ENCODE data around the gene GPR50. TPM values are rescaled to one million over a fixed set of nuclear protein-coding genes. Genes with fewer than 3 reads are reported as not detected.

GPR50 gene
- not detected for total RNA-seq

DNA sequence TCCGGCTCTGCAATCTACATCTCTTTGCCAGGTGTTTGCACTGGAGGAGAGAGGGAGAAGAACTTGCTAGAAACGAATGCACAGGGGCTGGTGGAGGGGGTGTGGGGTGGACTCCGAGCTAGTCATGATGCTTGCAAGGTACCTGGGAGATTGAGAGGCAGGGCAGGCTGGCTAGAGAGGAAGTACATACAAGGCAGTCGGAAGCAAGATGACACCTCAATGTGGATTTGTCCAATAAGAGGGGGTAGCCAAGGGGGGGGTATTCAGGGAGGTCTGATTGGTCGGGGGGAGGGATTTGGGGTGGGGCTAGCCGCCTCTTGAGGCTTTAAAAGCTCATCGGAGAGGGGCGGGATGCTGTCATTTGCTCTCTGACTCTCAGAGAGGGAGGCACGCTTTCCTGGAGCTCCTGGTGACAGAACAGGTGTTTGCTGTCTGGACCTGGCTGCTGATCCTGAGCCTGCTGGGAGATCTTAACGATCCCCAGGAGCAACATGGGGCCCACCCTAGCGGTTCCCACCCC lies at the start of gene GPR50:
GPR50 (plus strand) TSS at position 354 of the 520 bp plus-strand sequence; CDS start at position 492, 138 bp downstream.
- ATAC-seq (ENCODE audit: low FRiP score) (no peak), DNase-seq (ENCODE audit: low spot score) (no peak)
- TF ChIP-seq, protein P1, sequence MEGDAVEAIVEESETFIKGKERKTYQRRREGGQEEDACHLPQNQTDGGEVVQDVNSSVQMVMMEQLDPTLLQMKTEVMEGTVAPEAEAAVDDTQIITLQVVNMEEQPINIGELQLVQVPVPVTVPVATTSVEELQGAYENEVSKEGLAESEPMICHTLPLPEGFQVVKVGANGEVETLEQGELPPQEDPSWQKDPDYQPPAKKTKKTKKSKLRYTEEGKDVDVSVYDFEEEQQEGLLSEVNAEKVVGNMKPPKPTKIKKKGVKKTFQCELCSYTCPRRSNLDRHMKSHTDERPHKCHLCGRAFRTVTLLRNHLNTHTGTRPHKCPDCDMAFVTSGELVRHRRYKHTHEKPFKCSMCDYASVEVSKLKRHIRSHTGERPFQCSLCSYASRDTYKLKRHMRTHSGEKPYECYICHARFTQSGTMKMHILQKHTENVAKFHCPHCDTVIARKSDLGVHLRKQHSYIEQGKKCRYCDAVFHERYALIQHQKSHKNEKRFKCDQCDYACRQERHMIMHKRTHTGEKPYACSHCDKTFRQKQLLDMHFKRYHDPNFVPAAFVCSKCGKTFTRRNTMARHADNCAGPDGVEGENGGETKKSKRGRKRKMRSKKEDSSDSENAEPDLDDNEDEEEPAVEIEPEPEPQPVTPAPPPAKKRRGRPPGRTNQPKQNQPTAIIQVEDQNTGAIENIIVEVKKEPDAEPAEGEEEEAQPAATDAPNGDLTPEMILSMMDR (IDR thresholded peaks at IDR 0.05) = no peak

DNA sequence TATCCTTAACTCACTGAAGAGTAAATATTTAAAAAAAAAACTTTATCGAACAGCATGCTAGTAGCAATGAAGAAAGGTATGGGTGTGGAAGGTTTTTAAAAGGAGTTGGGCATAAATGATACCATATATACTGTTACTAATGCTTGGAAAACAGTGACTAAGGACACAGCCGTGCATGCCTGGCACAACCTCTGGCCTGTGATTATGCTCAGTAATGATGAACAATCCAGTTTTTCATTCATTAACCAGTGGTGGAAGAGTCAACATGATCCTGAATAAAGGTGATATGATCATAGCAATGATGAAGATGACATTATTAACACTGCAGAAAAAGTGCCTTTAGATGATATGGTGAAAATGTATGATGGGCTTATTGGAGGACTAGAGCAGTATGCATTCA lies 43.9 kb upstream of the GPR50 start:
- ATAC-seq (ENCODE audit: low FRiP score) (no peak), DNase-seq (ENCODE audit: low spot score) (no peak)
- TF ChIP-seq, protein P1 (IDR thresholded peaks at IDR 0.05) = no peak

DNA sequence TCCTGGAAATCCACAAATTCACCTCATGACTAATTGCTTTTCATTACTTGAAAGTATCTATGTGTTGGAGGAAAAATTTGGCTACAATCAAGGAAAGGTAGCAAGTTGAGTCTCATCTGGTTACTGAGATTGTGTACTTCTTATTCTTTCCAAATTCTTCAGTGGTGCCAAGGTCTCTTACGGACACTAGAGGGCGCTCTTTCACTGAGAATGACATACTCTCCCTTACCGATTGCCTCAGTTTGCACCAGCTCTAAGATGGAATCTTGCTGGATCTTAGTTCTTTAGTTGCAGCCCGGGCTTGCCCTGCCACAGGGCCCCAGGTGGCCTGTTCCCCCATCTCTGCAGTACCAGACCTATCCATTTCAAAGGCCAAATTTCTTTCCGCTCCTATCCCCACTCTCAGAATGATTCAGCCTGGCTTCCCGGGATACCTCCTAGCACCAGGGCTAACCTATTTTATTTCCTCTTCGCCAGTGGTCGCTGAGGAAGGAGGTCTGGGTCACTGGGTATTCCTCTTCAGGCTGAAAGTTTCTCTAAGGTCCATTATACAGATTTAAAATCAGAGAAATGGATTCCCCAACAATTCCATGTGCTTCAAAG lies 24.6 kb upstream of the GPR50 start:
- ATAC-seq (ENCODE audit: low FRiP score) (no peak), DNase-seq (ENCODE audit: low spot score) (no peak)
- TF ChIP-seq, protein P1 (IDR thresholded peaks at IDR 0.05) = peak in 1 of 3 donors; percentile 40

DNA sequence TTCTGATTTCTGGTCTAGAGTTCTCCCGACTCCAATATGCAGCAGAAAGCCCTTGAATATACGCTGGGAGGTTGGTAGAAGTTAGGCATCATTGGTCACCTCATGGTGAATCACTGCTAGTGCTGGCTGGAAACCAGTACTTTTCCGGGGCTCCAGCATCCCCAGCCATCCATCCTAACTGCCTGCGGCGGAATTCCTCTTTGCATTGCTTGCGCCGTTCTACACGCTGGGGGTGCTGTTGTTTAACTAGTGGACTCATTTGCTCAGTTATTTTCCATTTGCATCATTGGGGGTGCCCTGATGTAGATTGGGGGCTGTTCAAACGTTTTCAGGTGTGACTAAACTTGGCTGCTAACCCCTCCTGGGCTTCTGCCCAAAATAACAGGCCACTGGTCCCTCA lies 23.3 kb upstream of the GPR50 start:
- peak; percentile 41 for ATAC-seq (ENCODE audit: low FRiP score)
- no peak for DNase-seq (ENCODE audit: low spot score)
- TF ChIP-seq, protein P1 (IDR thresholded peaks at IDR 0.05) = no peak

DNA sequence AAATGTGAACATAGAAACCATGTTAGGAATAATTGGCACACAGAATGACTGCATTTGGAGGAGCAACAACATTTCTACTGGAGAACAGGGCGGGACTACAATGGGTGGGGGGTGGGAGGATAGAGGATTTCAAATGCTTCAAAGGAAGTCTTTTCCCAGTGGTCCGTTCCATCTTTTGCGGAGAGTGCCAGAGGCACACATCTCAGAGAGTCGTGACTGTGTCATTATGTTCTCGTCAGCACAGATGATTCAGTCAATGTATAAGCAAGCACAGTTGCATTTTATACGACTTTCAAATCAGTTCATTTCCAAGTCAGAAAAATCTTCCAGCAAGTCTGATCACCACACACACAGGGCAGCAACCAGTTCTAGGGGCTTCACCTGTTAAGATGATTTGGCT lies 22.7 kb upstream of the GPR50 start:
- TF ChIP-seq, protein P1 (IDR thresholded peaks at IDR 0.05) = no peak
- DNase-seq (ENCODE audit: low spot score) (no peak), ATAC-seq (ENCODE audit: low FRiP score) (no peak)

DNA sequence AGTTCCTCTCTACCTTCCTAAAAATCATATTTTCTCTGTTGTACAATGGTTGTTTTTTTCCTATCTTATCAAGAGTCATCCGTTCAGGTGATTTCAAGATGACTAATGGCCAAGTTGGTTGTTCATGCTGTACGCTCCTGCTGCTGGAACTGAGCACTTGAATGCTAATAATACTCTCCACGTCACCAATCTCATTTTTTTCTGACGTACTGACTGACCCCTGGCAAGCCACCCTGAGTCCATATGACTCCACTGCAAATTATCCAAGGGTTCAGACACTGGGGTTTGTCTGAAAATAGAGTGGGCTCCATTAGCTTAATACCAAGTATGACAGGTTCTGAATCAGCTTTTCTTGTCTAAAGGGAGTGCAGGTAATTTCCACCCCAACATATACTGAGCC lies 21.1 kb upstream of the GPR50 start:
- no peak for ATAC-seq (ENCODE audit: low FRiP score)
- TF ChIP-seq, protein P1 (IDR thresholded peaks at IDR 0.05) = no peak
- no peak for DNase-seq (ENCODE audit: low spot score)

DNA sequence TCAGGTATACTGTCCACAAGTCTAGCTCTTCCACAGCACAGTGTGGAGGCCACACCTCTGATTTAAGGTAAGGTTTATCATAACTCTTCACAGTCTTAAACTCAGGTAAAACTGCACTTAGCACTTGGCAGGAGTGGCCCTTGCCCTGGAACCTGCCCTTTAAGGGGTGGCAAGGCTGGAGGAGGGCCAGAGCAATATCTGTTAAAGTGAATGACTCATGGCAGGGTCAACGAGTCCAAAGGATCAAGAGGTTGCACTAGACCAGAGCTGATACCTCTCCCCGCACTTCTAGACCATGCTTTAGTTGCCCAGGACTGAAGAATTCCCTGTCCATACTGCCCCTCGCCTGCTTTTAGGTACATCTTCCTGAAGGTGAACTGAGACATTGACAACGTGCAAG lies 14.7 kb upstream of the GPR50 start:
- ATAC-seq (ENCODE audit: low FRiP score) (no peak), DNase-seq (ENCODE audit: low spot score) (no peak)
- TF ChIP-seq, protein P1 (IDR thresholded peaks at IDR 0.05) = no peak

All from omental fat pad (tissue), 4 donors.